BLaER1 treated with 17β-estradiol and CSF1 and Interleukin-3, amounts not matched to agents 10 nM and 100 nM (cell line): ENCODE data around the gene TMCC2.

ENCODE experiments used
- H3K27ac ChIP-seq, 11 experiments: shearing (Covaris generic); formaldehyde crosslinking; 2 replicates each; pipeline ENCODE4 v1.8.1; 2022
- H3K27me3 ChIP-seq, 11 experiments: shearing (Covaris generic); formaldehyde crosslinking; 2 replicates each; pipeline ENCODE4 v1.8.1; 2022
- H3K36me3 ChIP-seq, 11 experiments: shearing (Covaris generic); formaldehyde crosslinking; 2 replicates each; pipeline ENCODE4 v1.8.1; 2022
- H3K4me1 ChIP-seq, 10 experiments: shearing (Covaris generic); formaldehyde crosslinking; 2 replicates each; pipeline ENCODE4 v1.8.1; 2022
- H3K4me2 ChIP-seq, 11 experiments: shearing (Covaris generic); formaldehyde crosslinking; 2 replicates each; pipeline ENCODE4 v1.8.1; 2022
- H3K4me3 ChIP-seq, 10 experiments: shearing (Covaris generic); formaldehyde crosslinking; 2 replicates each; pipeline ENCODE4 v1.8.1; 2022
- H3K9ac ChIP-seq, 11 experiments: shearing (Covaris generic); formaldehyde crosslinking; 2 replicates each; pipeline ENCODE4 v1.8.1; 2022
- H3K9me3 ChIP-seq, 11 experiments: shearing (Covaris generic); formaldehyde crosslinking; replicated peaks in 1 of 11; 2 replicates each; pipeline ENCODE4 v1.8.1; 2022
- H4K20me1 ChIP-seq, 11 experiments: shearing (Covaris generic); formaldehyde crosslinking; 2 replicates each; pipeline ENCODE4 v1.8.1; 2022
- Cebpa-rat ChIP-seq, 11 experiments: shearing (Covaris generic); IDR thresholded peaks; 2 replicates each; pipeline ENCODE4 v1.8.1; 2022

The TMCC2 gene

DNA sequence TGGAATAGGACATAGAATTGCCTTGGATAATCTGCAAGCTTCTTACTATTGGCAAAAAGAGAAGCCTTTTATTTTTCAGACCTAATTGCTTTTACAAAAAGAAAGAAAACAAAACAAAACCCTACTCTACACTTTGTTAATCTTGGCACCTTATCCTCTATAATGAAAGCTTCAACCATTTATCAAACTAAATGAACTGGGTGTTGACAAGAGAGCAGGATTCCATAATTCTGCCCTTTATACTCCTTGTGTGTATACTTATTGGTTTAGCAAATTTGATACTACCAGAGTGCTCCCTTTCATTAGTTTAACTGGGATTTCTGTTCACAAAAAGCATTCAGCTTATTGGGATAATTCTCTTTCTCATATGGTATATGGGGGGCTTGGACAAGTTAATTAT lies 3.0 kb upstream of the TMCC2 start:
- no peaks in the 10 kb centered on the region for H3K9me3 ChIP-seq
- H3K36me3 ChIP-seq: no peaks in the 10 kb centered on the region
- H3K4me3 ChIP-seq: no peak overlapping the region
- H3K27ac ChIP-seq: no peak overlapping the region
- peaks cover 19 to 34% (median 22%) of the 10 kb centered on the region in 10 experiments for H3K4me1 ChIP-seq
- H3K9ac ChIP-seq: no peak overlapping the region
- no peak for TF ChIP-seq Cebpa-rat (IDR thresholded peaks at IDR 0.05)
- H3K4me2 ChIP-seq: no peak overlapping the region
- peaks cover 35 to 50% (median 45%) of the 10 kb centered on the region in 11 experiments for H3K27me3 ChIP-seq
- H4K20me1 ChIP-seq: peaks cover 0 to 6% (median 0%) of the 10 kb centered on the region in 11 experiments; a peak in 6 of 22 replicates

GRCh38 chr1:205225901-205226765 lies 1.6 kb upstream of the TMCC2 start:
- peaks cover 0 to 6% (median 0%) of the 10 kb centered on the region in 11 experiments; a peak in 6 of 22 replicates for H4K20me1 ChIP-seq
- H3K4me3 ChIP-seq: no peak overlapping the region
- peaks cover 28 to 38% (median 31%) of the 10 kb centered on the region in 10 experiments for H3K4me1 ChIP-seq
- H3K9me3 ChIP-seq: no peaks in the 10 kb centered on the region
- no peak overlapping the region for H3K27ac ChIP-seq
- TF ChIP-seq Cebpa-rat (IDR thresholded peaks at IDR 0.05): no peak
- H3K9ac ChIP-seq: no peak overlapping the region
- no peaks in the 10 kb centered on the region for H3K36me3 ChIP-seq
- no peak overlapping the region for H3K4me2 ChIP-seq
- peaks cover 43 to 59% (median 55%) of the 10 kb centered on the region in 11 experiments for H3K27me3 ChIP-seq

DNA sequence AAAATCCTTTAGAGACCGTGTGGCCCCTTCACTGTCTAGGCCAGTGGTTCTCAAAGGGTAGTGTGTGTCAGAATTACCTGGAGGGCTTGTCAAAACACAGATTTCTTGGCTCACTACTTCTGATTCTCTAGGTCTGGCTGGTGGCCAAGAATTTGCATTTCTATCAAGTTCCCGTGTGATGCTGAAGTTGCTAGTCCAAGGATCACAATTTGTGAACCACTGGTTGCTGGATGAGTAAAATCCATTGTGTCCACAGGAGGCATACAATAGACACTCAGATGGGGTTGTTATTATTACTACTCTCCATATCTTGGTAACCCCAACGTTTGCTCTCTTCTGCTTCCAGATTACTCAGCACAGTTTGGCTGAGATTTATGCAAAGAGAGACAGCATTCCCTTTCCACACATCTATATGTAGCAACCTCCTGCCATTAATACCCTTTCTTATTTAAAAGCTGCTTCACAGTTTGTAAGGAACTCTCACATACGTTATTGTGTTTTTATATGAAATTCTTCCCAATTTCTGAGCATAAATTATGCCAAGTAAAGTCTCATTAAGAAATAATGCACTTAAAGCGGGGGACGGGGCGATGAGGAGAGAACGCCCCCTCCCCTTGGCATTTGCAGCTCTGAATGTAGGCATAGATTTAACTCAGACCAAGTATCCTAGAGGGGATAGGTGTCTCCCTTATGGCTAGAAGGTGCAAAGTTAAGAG lies 720 bp upstream of the TMCC2 start:
- peaks cover 0 to 6% (median 0%) of the 10 kb centered on the region in 11 experiments; a peak in 6 of 22 replicates for H4K20me1 ChIP-seq
- no peaks in the 10 kb centered on the region for H3K9me3 ChIP-seq
- H3K27me3 ChIP-seq: peaks cover 43 to 64% (median 58%) of the 10 kb centered on the region in 11 experiments
- peak overlapping the region; percentile 89 to 99 (median 96) for H3K4me2 ChIP-seq
- no peak for TF ChIP-seq Cebpa-rat (IDR thresholded peaks at IDR 0.05)
- H3K9ac ChIP-seq: peak overlapping the region in 10 of 11 experiments; percentile 51 to 73 (median 66); a peak in 19 of 22 replicates
- H3K27ac ChIP-seq: no peak overlapping the region
- no peaks in the 10 kb centered on the region for H3K36me3 ChIP-seq
- H3K4me3 ChIP-seq: peak overlapping the region; percentile 64 to 80 (median 72)
- H3K4me1 ChIP-seq: peaks cover 28 to 40% (median 31%) of the 10 kb centered on the region in 10 experiments

DNA sequence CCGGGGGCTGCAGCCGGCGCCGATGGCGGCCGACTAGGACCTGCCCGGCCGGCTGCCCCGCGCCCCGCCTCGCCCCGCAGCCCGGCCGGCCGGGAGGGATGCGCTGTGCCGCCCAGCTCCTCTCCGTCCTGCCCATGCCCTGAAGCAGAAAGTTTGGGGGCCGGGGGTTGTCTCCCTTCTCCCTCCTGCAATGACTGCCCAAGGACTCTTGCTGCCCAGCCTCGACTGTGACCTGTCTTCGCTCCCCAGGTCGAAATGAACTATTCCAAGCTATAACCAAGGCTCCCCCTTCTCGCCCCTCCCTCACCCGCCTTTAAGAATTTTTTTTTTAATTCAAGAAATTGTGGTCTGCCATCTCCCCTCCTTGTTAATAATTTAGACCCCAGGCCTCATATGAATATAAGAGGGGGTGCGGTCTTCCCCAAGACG lies 361 bp downstream of the TMCC2 start:
- H3K36me3 ChIP-seq: no peaks in the 10 kb centered on the region
- peaks cover 0 to 6% (median 0%) of the 10 kb centered on the region in 11 experiments; a peak in 6 of 22 replicates for H4K20me1 ChIP-seq
- H3K9me3 ChIP-seq: no peaks in the 10 kb centered on the region
- peak overlapping the region; percentile 89 to 99 (median 96) for H3K4me2 ChIP-seq
- H3K27me3 ChIP-seq: peaks cover 43 to 64% (median 59%) of the 10 kb centered on the region in 11 experiments
- no peak for TF ChIP-seq Cebpa-rat (IDR thresholded peaks at IDR 0.05)
- peak overlapping the region; percentile 16 to 73 (median 65) for H3K9ac ChIP-seq
- peak overlapping the region; percentile 64 to 80 (median 72) for H3K4me3 ChIP-seq
- no peak overlapping the region for H3K27ac ChIP-seq
- peaks cover 28 to 40% (median 31%) of the 10 kb centered on the region in 10 experiments for H3K4me1 ChIP-seq

DNA sequence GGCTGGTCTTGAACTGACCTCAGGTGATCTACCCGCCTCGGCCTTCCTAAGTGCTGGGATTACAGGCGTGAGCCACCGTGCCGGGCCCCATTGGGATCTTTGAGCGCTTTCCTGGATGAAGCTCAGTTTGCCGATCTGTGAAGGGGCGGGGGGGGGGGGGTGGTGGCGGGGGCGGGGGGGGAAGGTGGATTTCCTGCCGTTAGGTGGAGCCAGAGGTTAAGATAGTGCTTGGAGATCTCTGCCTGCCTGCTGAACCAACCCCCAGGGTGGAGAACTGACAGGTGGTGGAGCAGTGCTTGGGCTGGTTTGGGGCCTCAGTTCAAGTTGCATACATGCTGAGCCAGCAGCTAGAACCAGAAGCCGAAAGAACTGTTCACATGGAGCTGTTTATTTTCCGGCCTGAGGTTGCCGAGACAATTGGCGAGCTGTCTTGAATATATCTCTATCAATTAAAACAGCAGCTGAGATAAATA lies 1.7 kb downstream of the TMCC2 start:
- Histone ChIP-seq H3K9ac (no peak overlapping the region), H3K4me1 (peaks cover 28 to 40% (median 31%) of the 10 kb centered on the region in 10 experiments), H3K36me3 (no peaks in the 10 kb centered on the region), H3K4me3 (peak overlapping the region in 3 of 10 experiments; percentile 72 to 80 (median 72); a peak in 3 of 20 replicates), H3K27me3 (peaks cover 43 to 64% (median 59%) of the 10 kb centered on the region in 11 experiments), H3K27ac (no peak overlapping the region), H3K4me2 (peak overlapping the region; percentile 89 to 99 (median 96)), H3K9me3 (no peaks in the 10 kb centered on the region), H4K20me1 (peaks cover 0 to 6% (median 0%) of the 10 kb centered on the region in 11 experiments; a peak in 6 of 22 replicates)
- no peak for TF ChIP-seq Cebpa-rat (IDR thresholded peaks at IDR 0.05)

DNA sequence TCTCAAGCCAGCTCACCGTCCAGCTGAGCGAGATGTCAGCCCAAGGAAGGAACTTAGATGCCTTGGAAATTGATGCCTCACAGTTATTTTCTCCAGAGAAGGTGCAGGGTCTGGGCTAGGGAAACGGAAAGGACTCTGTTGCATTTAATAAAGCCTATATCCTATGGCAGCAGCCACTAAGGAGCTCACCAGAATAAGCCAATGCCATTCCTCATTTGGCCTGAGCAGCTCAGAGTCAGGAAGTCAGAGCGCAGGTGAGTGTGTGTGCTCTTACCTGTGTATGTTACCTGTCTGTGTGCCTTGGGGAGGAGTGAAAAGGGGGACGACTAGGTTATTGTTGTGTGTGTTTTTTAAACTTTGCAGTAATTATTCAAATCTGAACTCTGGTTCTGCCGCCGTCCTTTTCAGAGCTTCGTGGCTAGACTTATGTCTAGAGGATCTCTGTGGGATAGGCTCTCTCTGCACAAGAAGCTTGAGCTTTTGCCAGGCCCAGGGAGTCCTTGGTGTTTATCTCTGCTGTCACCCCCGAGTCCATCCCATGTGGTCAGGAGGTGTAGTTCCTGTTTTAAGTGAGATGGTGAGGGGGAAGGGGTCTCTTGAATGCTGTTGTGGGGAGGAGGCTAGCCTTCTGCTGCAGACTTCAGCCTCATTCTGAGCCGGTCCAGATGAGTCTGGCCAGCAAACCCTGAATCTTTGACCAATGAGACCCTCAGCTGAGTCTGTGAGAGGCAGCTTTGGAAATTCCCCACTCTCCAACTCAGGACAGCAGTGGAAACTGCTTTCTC lies 2.4 kb downstream of the TMCC2 start:
- Histone ChIP-seq H3K4me2 (peak overlapping the region; percentile 18 to 59 (median 39); a peak in 21 of 22 replicates), H3K9me3 (no peaks in the 10 kb centered on the region), H3K36me3 (no peaks in the 10 kb centered on the region), H3K4me1 (peaks cover 28 to 40% (median 31%) of the 10 kb centered on the region in 10 experiments), H4K20me1 (peaks cover 0 to 6% (median 0%) of the 10 kb centered on the region in 11 experiments; a peak in 6 of 22 replicates), H3K27ac (no peak overlapping the region), H3K4me3 (no peak overlapping the region), H3K27me3 (peaks cover 43 to 63% (median 56%) of the 10 kb centered on the region in 11 experiments), H3K9ac (no peak overlapping the region)
- TF ChIP-seq Cebpa-rat (IDR thresholded peaks at IDR 0.05): no peak

DNA sequence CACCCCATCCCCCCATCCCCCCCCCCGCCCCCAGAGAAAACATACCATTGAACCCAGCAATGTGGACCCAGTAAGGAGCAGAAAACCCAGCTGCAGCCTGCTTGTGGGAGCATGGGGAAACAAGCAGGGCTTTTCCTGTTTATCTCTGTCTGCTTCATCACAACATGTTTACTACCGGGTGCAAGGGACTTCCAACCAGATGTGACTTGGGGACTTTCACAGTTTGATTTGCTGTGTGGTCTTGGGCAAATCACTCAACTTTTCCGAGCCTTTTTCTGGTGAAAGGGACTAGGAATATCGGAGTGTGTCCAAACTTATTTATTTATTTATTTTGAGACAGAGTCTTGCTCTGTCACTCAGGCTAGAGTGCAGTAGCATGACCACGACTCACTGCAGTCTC lies 3.2 kb downstream of the TMCC2 start:
- no peak overlapping the region for H3K27ac ChIP-seq
- no peak overlapping the region for H3K9ac ChIP-seq
- peaks cover 28 to 40% (median 31%) of the 10 kb centered on the region in 10 experiments for H3K4me1 ChIP-seq
- H3K9me3 ChIP-seq: no peaks in the 10 kb centered on the region
- no peaks in the 10 kb centered on the region for H3K36me3 ChIP-seq
- peaks cover 43 to 56% (median 48%) of the 10 kb centered on the region in 11 experiments for H3K27me3 ChIP-seq
- H3K4me2 ChIP-seq: no peak overlapping the region
- peaks cover 0 to 6% (median 0%) of the 10 kb centered on the region in 11 experiments; a peak in 6 of 22 replicates for H4K20me1 ChIP-seq
- H3K4me3 ChIP-seq: no peak overlapping the region
- TF ChIP-seq Cebpa-rat (IDR thresholded peaks at IDR 0.05): no peak

- H4K20me1 ChIP-seq: peaks cover 0 to 6% (median 0%) of the 10 kb centered on the region in 11 experiments; a peak in 6 of 22 replicates
- H3K9me3 ChIP-seq: no peaks in the 10 kb centered on the region
- TF ChIP-seq Cebpa-rat (IDR thresholded peaks at IDR 0.05): no peak
These were observed 4.5 kb downstream of the TMCC2 start for GRCh38 chr1:205232127-205232820.

More at GRCh38 chr1:205232127-205232820, 4.5 kb downstream of the TMCC2 start:
- H3K27me3 ChIP-seq: peaks cover 32 to 43% (median 37%) of the 10 kb centered on the region in 11 experiments
- H3K36me3 ChIP-seq: no peaks in the 10 kb centered on the region
- no peak overlapping the region for H3K4me2 ChIP-seq
- H3K4me1 ChIP-seq: peaks cover 29 to 36% (median 32%) of the 10 kb centered on the region in 10 experiments
- no peak overlapping the region for H3K4me3 ChIP-seq
- no peak overlapping the region for H3K9ac ChIP-seq
- H3K27ac ChIP-seq: no peak overlapping the region
